Stimulated activated naive B cell treated with anti-CD40 and anti-IgM and Interleukin-4, amounts not matched to agents 10 μg/mL and 1 μg/mL and 100 μg/mL, for 72 hours (primary cell): ENCODE results near the gene FGF10.

Source experiments
- ATAC-seq, 2 donors: fragments of 150-1000 bp; cut with Tn5 transposase; replicated peaks; 2 replicates each; pipeline ENCODE4 v1.10.0; 2021; ENCODE audit warnings: moderate library complexity in 1 of 2
- DNase-seq: peaks from one replicate; pipeline ENCODE4 v3.0.0; 2021
- H3K27ac Mint-ChIP-seq: one replicate; pipeline ENCODE4 v1.8.0; 2022; ENCODE audit warnings: mild to moderate bottlenecking, mixed read lengths
- H3K27me3 Mint-ChIP-seq, 2 donors: one replicate each; pipeline ENCODE4 v1.8.0; 2022; ENCODE audit warnings: mixed read lengths in 2 of 2
- H3K36me3 Mint-ChIP-seq, 2 donors: one replicate each; pipeline ENCODE4 v1.8.0; 2022; ENCODE audit warnings: mixed read lengths in 2 of 2, mild to moderate bottlenecking in 1 of 2
- H3K4me1 Mint-ChIP-seq, 2 donors: one replicate each; pipeline ENCODE4 v1.8.0; 2022; ENCODE audit warnings: mixed read lengths in 2 of 2, mild to moderate bottlenecking in 1 of 2
- H3K4me3 Mint-ChIP-seq, 2 donors: one replicate each; pipeline ENCODE4 v1.8.0; 2022; ENCODE audit warnings: mild to moderate bottlenecking in 2 of 2, mixed read lengths in 2 of 2, moderate library complexity in 1 of 2
- H3K9me3 Mint-ChIP-seq, 2 donors: one replicate each; pipeline ENCODE4 v1.8.0; 2022; ENCODE audit warnings: mixed read lengths in 2 of 2, mild to moderate bottlenecking in 1 of 2

The FGF10 gene

GRCh38 chr5:44329716-44330115 lies 59.5 kb downstream of the FGF10 start:
- H3K4me1 Mint-ChIP-seq, result no peaks in the 10 kb centered on the region
- H3K36me3 Mint-ChIP-seq, result no peaks in the 10 kb centered on the region
- no peaks in the 10 kb centered on the region for H3K27me3 Mint-ChIP-seq
- no peak for ATAC-seq
- no peaks in the 10 kb centered on the region for H3K9me3 Mint-ChIP-seq
- no peak for DNase-seq
- no peak overlapping the region for H3K27ac Mint-ChIP-seq
- H3K4me3 Mint-ChIP-seq, result no peak overlapping the region

GRCh38 chr5:44321144-44321725 lies 68.0 kb downstream of the FGF10 start:
- DNase-seq (no peak), ATAC-seq (no peak)
- Mint-ChIP-seq H3K4me1 (no peaks in the 10 kb centered on the region), H3K4me3 (no peak overlapping the region), H3K27me3 (no peaks in the 10 kb centered on the region), H3K27ac (no peak overlapping the region), H3K36me3 (no peaks in the 10 kb centered on the region), H3K9me3 (peaks cover 0 to 4% of the 10 kb centered on the region in 2 donors)

- no peak overlapping the region for H3K4me3 Mint-ChIP-seq
- no peak overlapping the region for H3K27ac Mint-ChIP-seq
- no peaks in the 10 kb centered on the region for H3K36me3 Mint-ChIP-seq
- H3K9me3 Mint-ChIP-seq, result peaks cover 0 to 4% of the 10 kb centered on the region in 2 donors
- DNase-seq, result no peak
- H3K4me1 Mint-ChIP-seq, result no peaks in the 10 kb centered on the region
- ATAC-seq, result no peak
- no peaks in the 10 kb centered on the region for H3K27me3 Mint-ChIP-seq
Measured at GRCh38 chr5:44320188-44320587, 69.0 kb downstream of the FGF10 start.

- no peak overlapping the region for H3K27ac Mint-ChIP-seq
- H3K27me3 Mint-ChIP-seq, result no peaks in the 10 kb centered on the region
- H3K36me3 Mint-ChIP-seq, result no peaks in the 10 kb centered on the region
- no peak for ATAC-seq
- no peaks in the 10 kb centered on the region for H3K4me1 Mint-ChIP-seq
- no peak for DNase-seq
- peaks cover 0 to 4% of the 10 kb centered on the region in 2 donors for H3K9me3 Mint-ChIP-seq
- no peak overlapping the region for H3K4me3 Mint-ChIP-seq
Measured at GRCh38 chr5:44318883-44319282, 70.3 kb downstream of the FGF10 start.

GRCh38 chr5:44312374-44312773 lies 76.8 kb downstream of the FGF10 start:
- Mint-ChIP-seq H3K27me3 (no peaks in the 10 kb centered on the region), H3K9me3 (no peaks in the 10 kb centered on the region), H3K4me3 (no peak overlapping the region), H3K36me3 (no peaks in the 10 kb centered on the region), H3K27ac (no peak overlapping the region), H3K4me1 (no peaks in the 10 kb centered on the region)
- DNase-seq (no peak), ATAC-seq (no peak)

- Mint-ChIP-seq H3K36me3 (no peaks in the 10 kb centered on the region), H3K4me3 (no peak overlapping the region), H3K27ac (no peak overlapping the region), H3K27me3 (no peaks in the 10 kb centered on the region), H3K4me1 (no peaks in the 10 kb centered on the region), H3K9me3 (peaks cover 0 to 4% of the 10 kb centered on the region in 2 donors)
- DNase-seq, result no peak
- no peak for ATAC-seq
Measured at GRCh38 chr5:44300551-44300950, 88.7 kb downstream of the FGF10 start.

GRCh38 chr5:44299394-44299793 lies 89.8 kb downstream of the FGF10 start:
- no peak for ATAC-seq
- Mint-ChIP-seq H3K27me3 (no peaks in the 10 kb centered on the region), H3K4me3 (no peak overlapping the region)

GRCh38 chr5:44294516-44294915 lies 94.7 kb downstream of the FGF10 start:
- Mint-ChIP-seq H3K36me3 (no peaks in the 10 kb centered on the region), H3K27me3 (no peaks in the 10 kb centered on the region), H3K4me1 (no peaks in the 10 kb centered on the region), H3K4me3 (no peak overlapping the region), H3K9me3 (peaks cover under 1 to 4% of the 10 kb centered on the region in 2 donors), H3K27ac (no peak overlapping the region)
- ATAC-seq (no peak), DNase-seq (no peak)

More at GRCh38 chr5:44299394-44299793, 89.8 kb downstream of the FGF10 start:
- H3K4me1 Mint-ChIP-seq, result no peaks in the 10 kb centered on the region
- peaks cover 0 to 4% of the 10 kb centered on the region in 2 donors for H3K9me3 Mint-ChIP-seq
- DNase-seq, result no peak
- H3K36me3 Mint-ChIP-seq, result no peaks in the 10 kb centered on the region
- H3K27ac Mint-ChIP-seq, result no peak overlapping the region

GRCh38 chr5:44292736-44293135 lies 96.5 kb downstream of the FGF10 start:
- Mint-ChIP-seq H3K9me3 (peaks cover 4% of the 10 kb centered on the region in 2 donors), H3K4me3 (no peak overlapping the region), H3K27ac (no peak overlapping the region), H3K4me1 (no peaks in the 10 kb centered on the region), H3K27me3 (no peaks in the 10 kb centered on the region), H3K36me3 (no peaks in the 10 kb centered on the region)
- ATAC-seq, result no peak
- no peak for DNase-seq

- Mint-ChIP-seq H3K9me3 (no peaks in the 10 kb centered on the region), H3K36me3 (no peaks in the 10 kb centered on the region), H3K27me3 (no peaks in the 10 kb centered on the region), H3K4me3 (no peak overlapping the region), H3K4me1 (no peaks in the 10 kb centered on the region), H3K27ac (no peak overlapping the region)
- ATAC-seq (no peak), DNase-seq (no peak)
Measured at GRCh38 chr5:44278469-44278868, 110.8 kb downstream of the FGF10 start.

- no peak for ATAC-seq
- no peak overlapping the region for H3K4me3 Mint-ChIP-seq
- no peaks in the 10 kb centered on the region for H3K9me3 Mint-ChIP-seq
- no peaks in the 10 kb centered on the region for H3K36me3 Mint-ChIP-seq
- DNase-seq, result no peak
- H3K4me1 Mint-ChIP-seq, result no peaks in the 10 kb centered on the region
- no peaks in the 10 kb centered on the region for H3K27me3 Mint-ChIP-seq
- H3K27ac Mint-ChIP-seq, result no peak overlapping the region
Measured at GRCh38 chr5:44275908-44276307, 113.3 kb downstream of the FGF10 start.

GRCh38 chr5:44275329-44275728 lies 113.9 kb downstream of the FGF10 start:
- no peaks in the 10 kb centered on the region for H3K9me3 Mint-ChIP-seq
- ATAC-seq, result no peak

GRCh38 chr5:44267909-44268308 lies 121.3 kb downstream of the FGF10 start:
- Mint-ChIP-seq H3K4me3 (no peak overlapping the region), H3K36me3 (no peaks in the 10 kb centered on the region), H3K9me3 (no peaks in the 10 kb centered on the region), H3K27me3 (no peaks in the 10 kb centered on the region), H3K4me1 (no peaks in the 10 kb centered on the region), H3K27ac (no peak overlapping the region)
- DNase-seq (no peak), ATAC-seq (no peak)

More at GRCh38 chr5:44275329-44275728, 113.9 kb downstream of the FGF10 start:
- Mint-ChIP-seq H3K27ac (no peak overlapping the region), H3K4me1 (no peaks in the 10 kb centered on the region), H3K36me3 (no peaks in the 10 kb centered on the region), H3K27me3 (no peaks in the 10 kb centered on the region), H3K4me3 (no peak overlapping the region)
- DNase-seq, result no peak

GRCh38 chr5:44266882-44267576 lies 122.2 kb downstream of the FGF10 start:
- DNase-seq (no peak), ATAC-seq (no peak)
- H3K9me3 Mint-ChIP-seq, result no peaks in the 10 kb centered on the region
- H3K27ac Mint-ChIP-seq, result no peak overlapping the region
- H3K4me1 Mint-ChIP-seq, result no peaks in the 10 kb centered on the region
- H3K27me3 Mint-ChIP-seq, result no peaks in the 10 kb centered on the region
- no peaks in the 10 kb centered on the region for H3K36me3 Mint-ChIP-seq
- no peak overlapping the region for H3K4me3 Mint-ChIP-seq

GRCh38 chr5:44265713-44266112 lies 123.5 kb downstream of the FGF10 start:
- H3K36me3 Mint-ChIP-seq, result no peaks in the 10 kb centered on the region
- no peak overlapping the region for H3K27ac Mint-ChIP-seq
- ATAC-seq (no peak), DNase-seq (no peak)
- no peak overlapping the region for H3K4me3 Mint-ChIP-seq
- H3K4me1 Mint-ChIP-seq, result no peaks in the 10 kb centered on the region
- H3K27me3 Mint-ChIP-seq, result no peaks in the 10 kb centered on the region
- H3K9me3 Mint-ChIP-seq, result no peaks in the 10 kb centered on the region
